GM19193 (cell line): ENCODE measurements around the gene RLF.

Source experiments
- POLR2A ChIP-seq: IDR thresholded peaks from 4 replicates; pipeline ENCODE4 v1.6.1; 2011; ENCODE audit not compliant: insufficient read depth, insufficient read length; ENCODE audit errors: extremely low read depth

Gene RLF

DNA sequence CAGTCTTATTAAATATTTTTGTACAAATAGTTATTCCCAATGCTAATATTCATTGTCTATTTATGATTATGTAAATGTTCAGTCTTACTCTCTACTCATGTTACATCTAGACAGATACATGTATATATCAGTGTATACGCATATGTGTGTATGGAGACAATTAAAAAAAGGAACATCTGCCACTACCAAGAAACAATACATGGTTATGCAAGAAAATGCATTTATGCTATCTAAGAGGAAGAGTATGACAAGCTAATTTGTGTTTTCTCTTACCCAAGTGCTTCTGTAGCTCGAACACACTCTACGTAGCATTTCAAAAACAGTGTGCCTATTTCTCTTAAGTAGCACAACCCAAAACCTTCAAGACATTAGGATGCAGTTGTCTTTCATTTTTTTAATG lies 6.1 kb upstream of the RLF start:
- TF ChIP-seq POLR2A = no peak

GRCh38 chr1:40155910-40156309 lies 5.3 kb upstream of the RLF start:
- no peak for TF ChIP-seq POLR2A

DNA sequence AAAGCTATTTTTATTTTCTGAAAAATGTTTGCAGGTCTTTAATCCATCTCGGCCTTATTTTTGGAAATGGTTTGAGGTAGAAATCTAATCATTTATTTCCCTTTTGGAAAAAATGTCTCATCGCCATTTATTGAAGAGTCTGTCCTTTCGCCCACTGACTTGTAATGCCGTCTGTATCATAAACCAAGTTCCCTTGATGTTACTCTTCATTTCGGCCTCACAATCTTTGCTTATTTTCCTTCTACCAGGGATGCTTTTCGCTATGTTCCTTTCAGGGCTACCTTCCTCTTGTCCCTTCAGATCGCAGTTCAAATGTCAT lies 422 bp upstream of the RLF start:
- no peak for TF ChIP-seq POLR2A

DNA sequence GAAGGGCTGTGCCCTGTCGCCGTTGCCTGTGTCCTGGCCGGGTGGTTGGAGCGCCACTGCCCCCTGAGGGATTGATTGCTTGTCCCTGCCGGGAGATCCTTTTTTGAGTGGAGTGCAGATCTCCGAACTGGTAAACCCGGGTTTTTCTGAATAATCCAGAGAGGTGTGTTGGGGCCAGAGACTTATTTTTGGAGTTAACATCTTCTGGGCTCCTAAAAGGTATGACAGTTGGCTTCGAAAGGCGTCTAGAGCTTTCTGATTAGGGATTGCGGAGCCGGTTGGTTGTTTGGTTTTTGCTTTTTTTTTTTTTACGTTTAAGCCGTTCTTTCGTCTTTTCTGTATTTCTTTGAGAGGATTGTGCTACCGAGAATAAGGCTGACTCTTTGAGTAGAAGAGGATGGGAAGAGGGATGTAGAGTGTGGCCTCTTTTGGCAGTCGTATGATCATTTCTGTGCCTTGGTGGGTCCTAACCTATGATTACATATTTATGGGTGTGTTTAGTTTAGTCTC lies 756 bp downstream of the RLF start:
- TF ChIP-seq POLR2A = no peak

DNA sequence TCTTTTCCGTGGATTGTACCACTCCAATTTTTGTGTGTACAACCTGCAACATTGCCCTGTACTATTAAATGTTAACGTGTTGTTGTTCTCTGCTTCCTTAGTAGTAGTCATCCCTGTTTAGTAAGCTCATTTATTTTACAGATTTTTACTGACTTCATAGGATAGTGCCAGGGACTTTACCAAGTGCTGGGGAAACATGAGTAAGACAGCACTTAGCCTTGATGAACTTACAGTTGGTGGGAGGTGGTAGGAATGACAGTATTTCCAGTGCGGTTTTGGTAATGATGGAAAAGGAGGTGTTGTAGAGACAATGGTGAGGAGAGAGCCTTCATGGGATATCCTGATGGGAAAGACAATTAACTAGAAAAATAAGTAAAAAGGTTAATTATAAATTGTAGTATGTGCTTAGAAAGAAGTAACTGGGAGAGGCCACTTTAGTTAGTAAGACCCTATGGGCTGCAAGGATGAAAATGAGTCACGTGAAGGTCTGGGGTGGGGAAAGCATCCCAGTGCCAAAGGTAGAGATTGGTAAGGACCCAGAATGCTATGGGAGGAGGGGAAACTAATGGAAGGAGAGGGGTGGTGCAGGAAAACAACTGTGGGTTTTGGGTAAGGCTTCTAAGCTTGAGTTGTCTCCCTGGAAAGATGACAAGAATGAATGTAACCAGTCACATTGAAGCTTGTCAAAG lies 1.7 kb downstream of the RLF start:
- no peak for TF ChIP-seq POLR2A

GRCh38 chr1:40167317-40167716 lies 6.1 kb downstream of the RLF start:
- TF ChIP-seq POLR2A = no peak

- TF ChIP-seq POLR2A = no peak
Measured at GRCh38 chr1:40171036-40171435, 9.8 kb downstream of the RLF start.

GRCh38 chr1:40174788-40175187 lies 13.6 kb downstream of the RLF start:
- no peak for TF ChIP-seq POLR2A

GRCh38 chr1:40178200-40178599 lies 17.0 kb downstream of the RLF start:
- TF ChIP-seq POLR2A = no peak

DNA sequence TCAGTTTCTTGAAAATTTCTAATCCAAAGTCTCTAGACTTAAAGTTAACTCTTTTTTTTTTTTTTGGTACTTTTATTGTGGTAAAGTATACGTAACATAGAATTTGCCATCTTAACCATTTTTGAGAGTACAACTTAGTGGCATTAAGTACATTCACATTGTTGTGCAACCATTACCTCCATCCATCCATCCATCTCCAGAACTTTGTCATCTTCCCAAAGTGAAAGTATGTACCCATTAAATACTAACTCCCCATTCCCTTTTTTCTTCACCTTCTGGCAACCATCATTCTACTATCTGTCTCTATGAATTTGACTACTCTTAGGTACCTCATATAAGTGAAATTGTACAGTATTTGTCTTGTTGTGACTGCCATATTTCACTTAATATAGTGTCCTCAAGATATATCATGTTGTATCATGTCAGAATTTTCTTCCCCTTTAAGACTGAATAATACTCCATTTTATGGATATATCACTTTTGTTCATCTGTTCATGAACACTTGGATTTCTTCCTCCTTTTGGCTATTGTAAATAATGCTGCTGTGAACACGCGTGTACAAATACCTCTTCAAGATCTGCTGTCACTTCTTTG lies 18.4 kb downstream of the RLF start:
- no peak for TF ChIP-seq POLR2A

DNA sequence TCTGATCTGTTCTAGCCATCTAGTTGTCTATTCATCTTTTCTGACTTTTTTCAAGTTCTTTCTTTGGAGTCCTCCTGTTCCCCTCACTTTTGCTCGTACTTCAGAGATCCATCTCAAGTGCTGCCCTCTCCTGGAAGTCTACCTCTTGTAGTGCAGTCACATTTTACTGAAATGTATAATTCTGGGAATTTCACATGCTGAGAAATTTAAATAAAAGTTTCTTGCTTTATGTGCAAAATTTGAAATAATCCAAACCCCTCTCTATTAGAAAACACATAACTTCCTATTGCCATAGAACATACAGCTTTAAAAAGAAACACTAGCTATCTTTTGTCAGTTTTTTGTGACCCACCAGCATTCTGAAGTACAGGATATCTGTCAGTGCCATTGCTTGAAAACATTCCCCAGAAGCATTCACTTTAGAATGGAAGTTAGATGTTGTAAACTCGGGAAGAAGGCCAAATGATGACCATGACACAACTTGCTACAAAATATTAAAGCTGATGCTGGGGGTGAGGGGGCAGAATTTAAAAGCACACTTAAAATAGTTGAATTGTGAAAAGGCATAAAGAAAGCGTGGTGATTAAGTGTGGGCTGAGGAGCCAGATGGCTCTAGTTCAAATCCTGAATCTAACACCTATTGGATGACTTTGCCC lies 22.0 kb downstream of the RLF start:
- no peak for TF ChIP-seq POLR2A

DNA sequence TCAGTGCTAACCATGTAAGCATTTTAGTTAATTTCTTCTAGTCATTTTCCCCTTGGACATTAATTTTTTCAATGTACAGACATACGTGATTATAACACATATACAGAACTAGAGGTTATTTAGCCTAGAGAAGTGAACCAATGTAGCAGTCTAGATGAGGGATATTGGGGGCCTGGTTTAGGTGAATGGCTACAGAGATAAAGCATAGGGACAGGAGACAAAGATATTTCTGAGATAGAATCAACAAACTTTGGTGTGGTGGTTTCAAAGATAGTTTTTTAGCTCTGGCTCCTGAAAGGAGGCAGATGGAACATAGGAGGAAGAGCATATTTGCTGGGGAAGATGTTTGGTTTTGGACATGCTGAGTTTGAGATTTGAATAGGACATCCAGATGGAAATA lies 23.0 kb downstream of the RLF start:
- TF ChIP-seq POLR2A = no peak

GRCh38 chr1:40185951-40186864 lies 25.0 kb downstream of the RLF start:
- TF ChIP-seq POLR2A = no peak

DNA sequence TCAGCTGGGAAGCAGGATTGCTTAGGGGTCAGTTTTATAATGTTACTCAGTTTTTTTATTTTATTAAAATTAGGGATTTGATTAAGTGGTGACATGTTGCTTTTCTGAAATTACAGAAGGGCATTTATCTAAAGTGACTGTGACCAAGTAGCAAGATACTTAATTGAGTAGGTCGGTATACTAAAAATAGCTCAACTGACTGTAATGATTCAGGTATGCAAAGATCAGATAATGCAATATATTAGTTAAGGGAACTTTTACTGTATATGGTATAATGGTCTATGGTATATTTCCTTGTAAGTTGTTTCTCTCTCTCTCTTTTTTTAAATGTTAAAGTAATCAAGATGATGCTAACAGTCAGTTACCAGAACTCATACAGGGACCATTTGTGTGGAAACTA lies 26.2 kb downstream of the RLF start:
- TF ChIP-seq POLR2A = no peak

GRCh38 chr1:40197656-40198055 lies 36.5 kb downstream of the RLF start:
- no peak for TF ChIP-seq POLR2A
